Head of caudate nucleus (tissue), 42 donors: Measurements from ENCODE around the gene CHRNB1.
"Not testable (repeated sequence)": the region's sequence is repeated elsewhere in the genome, so short reads cannot be mapped to it uniquely, and the experiment has no call there.

Experiments
- DNase-seq, 42 donors: peaks; one replicate each; pipeline versions ENCODE4 v3.0.0 to v3.0.0-alpha.2; 2020 to 2021; ENCODE audit warnings: mixed read lengths in 7 of 42
- intact Hi-C: fragments of 100-400 bp; cut with DNase I; formaldehyde crosslinking; loops from one replicate; pipeline ENCODE4 v1.15.0; 2022

The CHRNB1 gene

DNA sequence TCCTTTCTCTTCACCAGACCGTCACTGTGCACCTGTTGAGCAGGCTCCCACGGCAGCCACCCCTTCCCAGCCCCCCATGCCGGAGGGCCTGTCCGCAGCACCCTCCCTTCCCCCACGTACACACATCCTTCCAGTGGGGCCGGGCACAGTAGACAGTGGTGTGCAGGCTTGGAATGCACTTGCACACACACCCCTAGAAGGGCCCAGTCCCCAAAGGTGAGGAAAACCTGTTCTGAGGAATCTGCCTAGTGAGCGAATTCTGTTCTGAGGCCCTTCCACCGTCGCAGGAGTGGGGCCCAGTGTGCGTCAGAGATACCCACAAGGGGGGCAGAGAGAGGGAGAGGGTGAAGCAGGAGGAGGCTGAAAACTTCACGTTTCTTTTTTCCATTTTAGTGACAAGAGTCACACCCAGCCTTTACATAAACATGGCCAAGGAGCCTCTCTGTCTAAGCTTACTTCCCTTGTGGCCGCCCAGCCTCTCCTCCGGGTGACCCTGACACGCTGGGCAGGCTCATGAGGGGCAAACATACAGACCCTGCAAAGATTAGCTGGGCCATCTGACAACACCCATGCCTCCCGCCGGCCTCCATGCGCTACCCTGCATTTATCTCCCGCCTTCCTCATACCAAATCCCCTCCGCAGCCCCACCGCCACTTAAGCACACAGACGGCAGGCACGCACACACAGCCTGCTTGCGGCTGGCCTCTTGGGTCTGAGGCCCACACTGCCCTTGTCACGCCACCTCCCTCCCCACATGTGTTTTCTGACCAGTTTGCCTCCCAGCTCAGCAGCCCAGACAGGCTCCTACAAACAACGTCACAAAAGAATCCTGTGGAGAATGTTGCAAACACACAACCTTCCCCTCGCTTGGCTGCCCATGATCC lies 32.8 kb downstream of the CHRNB1 start:
- intact Hi-C loops: loop anchor here (5.0 kb wide), 2 partner anchors 40 to 125 kb away; partner anchors contain the start of genes FGF11, KCTD11 and TMEM102
- peak in 30 of 42 donors; percentile 5 to 62 (median 39) for DNase-seq

DNA sequence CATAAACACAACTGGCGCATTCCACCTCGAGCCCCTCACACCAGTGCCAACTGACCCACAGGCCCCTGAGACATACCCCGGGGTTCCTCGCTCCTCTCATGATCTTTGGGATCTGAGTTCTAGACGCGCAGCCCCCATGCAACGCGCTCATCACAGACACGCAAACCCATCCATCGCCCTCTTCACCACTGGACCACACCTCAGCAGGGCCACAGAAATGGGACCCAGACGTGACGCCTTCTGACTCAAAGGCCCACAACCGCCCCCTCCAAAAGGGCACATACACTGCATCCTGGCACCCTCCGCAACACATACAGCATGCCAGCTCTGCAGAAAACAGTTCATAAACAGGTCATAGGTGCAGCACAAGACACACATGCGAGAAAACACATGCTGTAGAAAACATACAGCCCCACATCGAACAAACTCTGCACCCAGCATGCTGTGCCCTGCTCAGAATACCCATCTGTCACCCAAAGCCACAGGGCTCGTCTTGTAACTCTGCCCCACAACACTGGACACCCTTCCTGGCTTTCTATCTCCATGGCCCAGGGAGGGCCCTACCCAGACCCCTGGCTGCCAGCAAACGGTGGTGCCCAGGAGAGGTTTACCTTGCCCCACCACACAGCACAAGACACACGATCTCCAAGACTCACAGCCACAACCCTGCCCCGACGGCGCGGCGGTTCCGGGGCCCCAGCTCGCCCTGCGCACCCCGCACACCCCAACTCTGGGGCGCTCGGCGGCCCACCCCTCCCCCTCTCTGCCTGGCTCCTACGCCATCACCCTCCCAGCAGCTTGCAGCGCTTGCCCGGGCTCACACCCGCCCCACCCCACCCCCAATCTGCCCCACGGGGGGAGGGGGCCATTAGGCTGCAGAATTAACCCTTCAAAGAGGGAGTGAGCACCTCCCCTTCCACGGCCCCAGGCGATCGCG lies 33.7 kb downstream of the CHRNB1 start:
- intact Hi-C loops: loop anchor here (5.0 kb wide), 2 partner anchors 41 to 126 kb away; partner anchors contain the start of genes FGF11, KCTD11 and TMEM102
- peak; percentile 32 to 86 (median 69) for DNase-seq

DNA sequence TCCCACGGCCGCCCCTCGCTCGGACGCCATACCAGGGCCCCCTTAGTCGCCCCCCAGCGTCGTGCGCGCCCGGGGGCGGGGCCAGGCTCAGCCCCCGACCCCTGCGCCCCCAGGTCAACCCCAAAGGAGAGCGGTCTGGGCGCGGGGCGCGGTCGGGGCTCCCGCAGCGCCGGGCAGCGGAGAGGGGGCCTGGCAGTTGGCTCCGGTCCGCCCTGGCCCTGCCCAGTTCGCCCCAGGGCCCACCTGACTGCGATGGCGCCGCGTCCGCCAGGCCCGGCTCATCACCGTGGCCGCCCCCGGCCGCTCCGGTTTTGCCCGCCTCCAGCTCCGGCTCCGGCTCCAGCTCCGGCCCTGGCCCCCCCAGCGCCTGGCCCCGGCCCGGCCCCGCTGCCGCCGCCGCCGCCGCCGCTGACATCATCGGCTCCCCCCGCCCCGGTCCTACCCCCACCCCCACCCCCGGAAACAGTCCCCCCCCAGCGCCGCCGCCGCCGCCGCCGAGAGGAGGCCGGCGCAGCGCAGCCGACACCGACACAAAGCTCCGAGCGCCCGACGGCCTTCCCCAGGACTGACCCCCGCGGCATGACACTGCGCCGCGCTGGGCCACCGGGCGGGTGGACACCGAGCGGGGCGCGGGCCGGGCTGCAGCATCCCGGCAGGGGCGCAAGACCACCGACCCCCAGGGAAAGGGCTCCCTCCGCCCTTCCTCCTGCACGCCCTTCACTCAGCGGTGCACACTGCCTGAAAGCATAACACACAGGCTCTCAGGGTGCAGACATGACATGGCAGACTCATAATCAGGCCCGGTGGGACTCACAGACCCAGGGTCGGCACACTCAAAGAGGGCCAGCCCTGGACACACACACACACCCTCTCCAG lies 34.6 kb downstream of the CHRNB1 start, which contains the start of gene ZBTB4:
Gene ZBTB4, minus strand, starts transcription at position 419 of the 876 bp plus-strand sequence. CDS start 12,830 bp downstream, outside the sequence.
- peak in 40 of 42 donors; percentile 33 to 85 (median 70) for DNase-seq
- intact Hi-C loops: loop anchor here (5.0 kb wide), 2 partner anchors 42 to 127 kb away; partner anchors contain the start of genes FGF11, KCTD11 and TMEM102

DNA sequence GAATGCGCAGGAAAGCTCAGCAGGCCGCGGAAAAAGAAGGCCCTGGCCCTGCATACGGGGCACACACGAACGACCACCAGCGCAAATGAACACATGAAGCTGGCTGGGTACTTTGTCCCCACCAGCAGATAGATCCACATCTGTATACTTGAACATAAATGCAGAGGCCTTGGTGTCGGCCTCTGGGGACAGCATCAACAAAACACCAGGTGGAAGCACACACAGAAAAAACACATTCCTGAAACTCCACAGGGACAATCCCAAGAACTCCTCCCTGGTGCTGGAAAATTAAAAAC lies 35.2 kb downstream of the CHRNB1 start:
- no peak for DNase-seq
- intact Hi-C loops: no loop called here

DNA sequence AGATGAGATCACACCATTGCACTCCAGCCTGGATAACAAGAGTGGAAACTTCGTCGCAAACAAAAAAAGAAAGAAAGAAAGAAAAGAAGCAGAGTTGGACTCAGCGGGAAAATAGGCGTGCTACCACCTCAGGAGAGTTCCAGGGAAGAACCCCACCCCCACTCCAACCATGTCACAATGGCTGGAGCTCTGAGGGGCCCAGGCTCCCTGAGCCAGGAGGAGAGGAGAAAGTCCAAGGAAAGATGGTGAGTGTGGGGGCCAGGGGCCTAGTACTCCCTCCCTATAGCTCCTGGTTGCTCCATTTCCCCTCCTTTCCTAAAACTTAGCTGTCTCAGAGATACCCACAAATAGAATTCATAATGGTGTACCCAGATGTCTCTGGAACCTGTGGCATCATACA lies 36.4 kb downstream of the CHRNB1 start, which contains the start of gene SLC35G6:
Gene SLC35G6, plus strand, starts transcription at position 172 of the 400 bp plus-strand sequence. Its CDS starts 71 bp downstream, at position 243.
- intact Hi-C loops, DNase-seq: not testable (repeated sequence)

DNA sequence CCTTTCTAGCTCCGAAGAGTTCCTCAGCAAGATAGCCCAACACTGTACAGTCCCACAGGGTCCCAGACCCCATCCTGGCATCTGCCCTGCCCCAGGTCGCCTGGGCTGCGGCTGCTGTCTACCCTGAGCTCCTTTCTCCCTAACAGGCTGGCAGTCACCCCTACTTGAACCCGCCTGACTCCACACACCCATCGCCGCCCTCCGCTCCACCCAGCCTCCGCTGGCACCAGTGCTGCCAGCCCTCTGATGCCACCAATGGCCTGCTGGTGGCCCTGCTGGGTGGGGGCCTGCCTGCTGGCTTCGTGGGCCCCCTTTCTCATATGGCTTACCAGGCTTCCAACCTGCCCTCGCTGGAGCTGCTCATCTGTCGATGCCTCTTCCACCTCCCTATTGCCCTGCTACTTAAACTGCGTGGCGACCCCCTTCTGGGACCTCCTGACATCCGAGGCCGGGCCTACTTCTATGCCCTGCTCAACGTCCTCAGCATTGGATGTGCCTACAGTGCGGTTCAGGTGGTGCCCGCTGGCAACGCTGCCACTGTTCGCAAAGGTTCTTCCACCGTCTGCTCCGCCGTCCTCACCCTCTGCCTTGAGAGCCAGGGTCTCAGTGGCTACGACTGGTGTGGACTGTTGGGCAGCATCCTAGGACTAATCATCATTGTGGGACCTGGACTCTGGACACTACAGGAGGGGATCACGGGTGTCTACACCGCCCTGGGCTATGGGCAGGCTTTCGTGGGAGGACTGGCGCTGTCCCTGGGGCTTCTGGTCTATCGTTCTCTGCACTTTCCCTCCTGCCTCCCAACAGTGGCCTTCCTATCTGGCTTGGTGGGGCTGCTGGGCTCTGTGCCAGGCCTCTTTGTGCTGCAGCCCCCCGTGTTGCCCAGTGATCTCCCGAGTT lies 37.2 kb downstream of the CHRNB1 start:
- DNase-seq, intact Hi-C loops: not testable (repeated sequence)

DNA sequence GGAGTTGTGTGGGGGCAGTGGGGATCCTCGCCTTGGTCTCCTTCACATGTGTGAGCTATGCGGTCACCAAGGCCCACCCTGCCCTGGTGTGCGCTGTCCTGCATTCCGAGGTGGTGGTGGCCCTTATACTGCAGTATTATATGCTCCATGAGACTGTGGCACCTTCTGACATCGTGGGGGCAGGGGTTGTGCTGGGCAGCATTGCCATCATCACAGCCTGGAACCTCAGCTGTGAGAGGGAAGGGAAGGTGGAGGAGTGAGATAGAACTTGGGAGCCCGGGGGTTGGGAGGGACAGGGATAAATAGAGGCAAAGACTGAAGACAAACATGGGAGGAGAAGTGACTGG lies 37.9 kb downstream of the CHRNB1 start:
- DNase-seq: not testable (repeated sequence)

DNA sequence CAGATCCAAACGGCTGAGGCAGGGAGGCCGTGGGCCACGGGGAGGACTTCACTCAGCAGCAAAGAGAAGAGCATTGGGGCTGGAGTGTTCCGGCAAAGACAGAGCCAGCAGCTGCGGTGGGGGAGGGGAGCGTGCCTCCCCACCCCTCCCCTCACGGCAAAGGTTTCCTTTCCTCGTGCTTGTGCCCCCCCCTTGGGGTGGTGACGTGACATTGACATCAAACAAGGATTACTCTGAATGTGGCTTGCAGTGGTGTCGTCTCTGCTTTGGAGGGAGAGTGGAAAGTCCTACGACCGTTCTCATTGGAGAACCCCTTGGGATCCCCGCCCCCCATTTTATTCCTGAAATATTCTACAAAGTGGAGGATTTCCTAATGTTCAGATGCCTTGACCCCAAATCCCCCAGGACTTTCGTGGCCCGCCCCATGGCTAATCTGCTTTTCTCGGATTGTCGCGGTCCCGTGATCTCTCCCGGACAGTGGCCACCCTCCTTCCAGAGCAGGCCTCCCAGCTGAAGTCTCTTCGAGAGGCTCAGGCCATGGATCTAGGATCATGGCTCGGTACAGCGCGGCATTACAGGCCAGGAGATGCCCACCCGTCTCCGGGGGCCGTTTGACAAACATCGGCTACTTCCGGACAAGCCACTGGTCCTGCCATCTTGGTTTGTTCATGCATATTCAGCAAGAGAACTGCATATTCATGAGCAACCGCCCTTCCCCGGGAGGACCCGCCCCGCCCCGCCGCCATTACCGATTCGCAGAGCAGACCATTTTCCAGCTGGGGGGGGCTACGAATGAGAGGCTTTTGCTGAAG lies 38.6 kb downstream of the CHRNB1 start:
- DNase-seq: peak; percentile 85 to 98 (median 96)
- intact Hi-C loops: no loop called here

More for the DNA sequence above, 37.9 kb downstream of the CHRNB1 start:
- intact Hi-C loops: not testable (repeated sequence)

DNA sequence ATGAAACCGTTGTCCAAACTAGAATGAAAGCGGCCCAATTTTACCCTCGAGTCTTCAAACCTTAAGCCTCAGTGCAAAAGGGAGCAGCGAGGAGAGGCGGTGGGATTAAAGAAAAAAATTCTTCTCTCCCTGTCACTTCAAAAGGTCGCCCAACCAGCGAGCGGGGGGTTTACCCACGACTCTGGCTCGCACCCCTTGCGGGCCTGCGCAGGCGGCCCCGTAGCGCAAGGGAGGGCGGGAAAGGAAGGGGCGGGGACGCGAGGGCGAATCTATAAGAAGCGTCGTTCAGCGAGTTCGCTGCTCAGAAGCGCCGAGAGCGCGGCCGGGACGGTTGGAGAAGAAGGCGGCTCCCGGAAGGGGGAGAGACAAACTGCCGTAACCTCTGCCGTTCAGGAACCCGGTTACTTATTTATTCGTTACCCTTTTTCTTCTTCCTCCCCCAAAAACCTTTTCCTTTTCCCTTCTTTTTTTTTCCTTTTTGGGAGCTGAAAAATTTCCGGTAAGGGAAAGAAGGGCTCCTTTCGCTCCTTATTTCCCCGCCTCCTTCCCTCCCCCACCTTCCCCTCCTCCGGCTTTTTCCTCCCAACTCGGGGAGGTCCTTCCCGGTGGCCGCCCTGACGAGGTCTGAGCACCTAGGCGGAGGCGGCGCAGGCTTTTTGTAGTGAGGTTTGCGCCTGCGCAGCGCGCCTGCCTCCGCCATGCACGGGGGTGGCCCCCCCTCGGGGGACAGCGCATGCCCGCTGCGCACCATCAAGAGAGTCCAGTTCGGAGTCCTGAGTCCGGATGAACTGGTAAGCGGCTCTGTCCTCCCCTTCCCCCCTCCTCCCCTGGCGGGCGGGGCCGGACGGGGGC lies 39.4 kb downstream of the CHRNB1 start, which contains the start of gene POLR2A:
Gene POLR2A, plus strand, starts transcription at position 300 of the 852 bp plus-strand sequence.
- intact Hi-C loops: no loop called here
- peak; percentile 95 to 99 (median 98) for DNase-seq

DNA sequence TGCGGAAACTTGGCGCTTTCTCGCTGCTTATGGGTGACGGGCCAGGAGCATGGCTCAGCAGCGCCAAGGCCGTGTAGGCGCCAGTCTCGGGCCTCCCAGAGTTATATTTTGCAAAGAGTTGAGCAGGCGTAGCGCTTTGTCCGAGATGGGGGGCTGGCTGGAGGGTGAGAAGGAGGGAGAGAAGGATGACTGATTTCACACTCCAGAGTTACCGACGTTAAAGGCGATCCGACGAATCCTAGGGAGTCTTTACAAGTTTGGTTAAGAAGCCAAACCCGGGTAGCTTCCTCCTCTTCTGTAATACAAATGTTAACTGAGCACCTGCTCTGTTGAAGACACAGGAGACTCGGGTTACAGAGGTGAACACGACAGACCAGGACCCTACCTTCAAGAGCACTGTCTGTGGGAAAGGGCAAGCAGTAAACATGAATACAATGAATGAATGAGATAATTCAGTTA lies 40.1 kb downstream of the CHRNB1 start:
- intact Hi-C loops: no loop called here
- DNase-seq: no peak

DNA sequence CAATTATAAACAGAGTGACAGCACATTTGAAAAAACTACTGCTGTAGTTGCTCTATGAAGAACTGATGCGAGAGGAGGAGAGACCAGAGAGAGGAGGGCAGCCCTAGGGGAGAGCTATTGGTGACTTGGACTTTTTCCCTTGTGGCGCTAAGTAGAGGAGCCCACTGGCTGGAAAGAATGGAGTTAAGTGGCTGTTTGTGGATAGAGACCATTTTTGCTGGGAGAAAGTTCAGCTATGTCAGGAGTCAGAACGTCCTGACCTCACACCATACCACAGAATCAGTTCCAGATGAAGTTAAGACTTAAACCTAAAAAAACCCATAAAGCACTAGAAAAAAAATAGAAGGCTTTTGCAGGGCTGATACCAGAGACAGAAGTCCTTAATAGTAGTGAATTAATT lies 41.3 kb downstream of the CHRNB1 start:
- intact Hi-C loops: no loop called here
- no peak for DNase-seq

DNA sequence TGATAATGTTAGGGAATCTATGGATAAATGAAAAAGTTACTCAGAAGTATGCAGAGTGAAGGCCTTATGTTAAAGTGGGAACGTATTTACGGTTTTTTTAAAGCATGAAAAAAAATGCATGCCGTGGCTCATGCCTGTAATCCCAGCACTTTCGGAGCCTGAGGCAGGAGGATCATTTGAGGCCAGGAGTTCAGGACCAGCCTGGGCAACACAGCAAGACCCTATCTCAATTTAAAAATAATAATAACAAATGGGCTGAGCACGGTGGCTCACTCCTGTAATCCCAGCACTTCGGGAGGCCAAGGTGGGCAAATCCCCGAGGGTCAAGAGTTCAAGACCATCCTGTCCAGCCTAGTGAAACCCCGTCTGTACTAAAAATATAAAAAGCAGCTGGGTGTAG lies 45.3 kb downstream of the CHRNB1 start:
- DNase-seq: no peak
- intact Hi-C loops: no loop called here

DNA sequence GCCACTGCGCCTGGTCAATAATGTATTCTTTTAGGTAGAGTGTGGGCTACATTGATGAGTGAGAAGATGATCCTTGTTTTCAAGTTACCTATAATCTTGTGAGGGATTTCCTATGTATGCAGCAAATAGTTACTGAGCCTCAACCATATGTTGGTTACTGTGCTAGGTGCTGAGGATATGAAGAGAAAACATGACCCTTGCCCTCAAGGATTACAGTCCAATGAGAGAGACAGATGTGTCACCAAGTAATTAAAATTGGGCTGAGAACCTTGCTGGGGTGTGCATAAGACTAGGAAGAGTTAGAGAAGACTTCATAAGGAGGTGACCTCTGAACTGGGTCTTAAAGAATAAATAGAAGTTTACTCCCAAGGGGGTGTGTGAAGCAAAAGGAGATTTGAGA lies 46.7 kb downstream of the CHRNB1 start:
- DNase-seq: no peak
- intact Hi-C loops: no loop called here

DNA sequence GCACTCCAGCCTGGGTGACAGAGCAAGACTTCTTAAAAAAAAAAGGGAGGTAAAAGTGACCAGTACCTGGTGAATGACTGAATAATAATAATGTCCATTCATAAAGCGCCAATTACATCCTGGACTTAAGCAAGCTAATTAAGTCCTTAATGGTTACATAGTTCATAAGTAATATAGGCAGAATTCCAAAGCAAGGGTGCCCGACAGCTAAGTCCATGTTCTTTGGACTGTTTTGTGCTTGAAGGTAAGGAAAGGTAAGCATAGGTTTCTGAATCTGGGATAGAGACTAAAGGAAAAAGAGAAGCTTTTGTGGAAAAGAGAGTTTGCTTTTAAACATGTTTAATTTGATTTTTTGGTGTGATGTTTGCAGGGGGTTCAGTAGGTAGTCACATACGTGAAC lies 49.1 kb downstream of the CHRNB1 start:
- intact Hi-C loops: no loop called here
- no peak for DNase-seq

DNA sequence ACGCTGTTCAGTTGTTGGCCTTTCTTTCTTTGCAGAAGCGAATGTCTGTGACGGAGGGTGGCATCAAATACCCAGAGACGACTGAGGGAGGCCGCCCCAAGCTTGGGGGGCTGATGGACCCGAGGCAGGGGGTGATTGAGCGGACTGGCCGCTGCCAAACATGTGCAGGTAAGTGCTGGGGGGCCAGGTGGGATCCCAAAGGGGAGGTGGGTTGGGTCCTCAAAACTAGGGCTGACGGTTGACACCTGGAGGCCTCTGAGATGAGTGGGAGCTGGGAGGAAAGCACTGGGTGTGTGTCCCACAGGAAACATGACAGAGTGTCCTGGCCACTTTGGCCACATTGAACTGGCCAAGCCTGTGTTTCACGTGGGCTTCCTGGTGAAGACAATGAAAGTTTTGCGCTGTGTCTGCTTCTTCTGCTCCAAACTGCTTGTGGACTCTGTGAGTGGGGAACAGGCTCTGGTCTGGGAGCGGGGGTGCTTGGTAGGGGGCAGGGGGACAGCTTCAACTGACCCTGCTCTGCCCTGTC lies 51.1 kb downstream of the CHRNB1 start:
- no peak for DNase-seq
- intact Hi-C loops: no loop called here
